ENCODE data around the gene GRIP2.

DNA sequence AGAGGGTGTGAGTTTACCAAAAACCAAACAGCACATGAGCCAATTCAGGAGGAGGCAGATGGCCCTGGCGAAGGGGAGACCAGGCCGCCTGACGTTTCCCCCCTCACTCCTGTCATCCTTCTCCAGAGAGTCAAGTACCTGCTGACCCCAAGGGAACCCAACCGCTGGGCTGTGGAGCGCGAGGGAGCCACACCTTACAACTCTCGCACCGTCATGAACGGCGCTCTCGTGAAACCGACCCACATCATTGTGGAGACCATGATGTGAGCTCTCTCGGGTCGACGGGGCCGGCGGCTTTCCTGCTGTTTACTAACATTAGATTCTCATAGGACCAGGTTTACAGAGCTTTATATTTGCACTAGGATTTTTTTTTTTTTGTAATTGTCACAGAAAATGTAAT is 55.4 kb downstream of the GRIP2 start:
- TF ChIP-seq, protein P1, sequence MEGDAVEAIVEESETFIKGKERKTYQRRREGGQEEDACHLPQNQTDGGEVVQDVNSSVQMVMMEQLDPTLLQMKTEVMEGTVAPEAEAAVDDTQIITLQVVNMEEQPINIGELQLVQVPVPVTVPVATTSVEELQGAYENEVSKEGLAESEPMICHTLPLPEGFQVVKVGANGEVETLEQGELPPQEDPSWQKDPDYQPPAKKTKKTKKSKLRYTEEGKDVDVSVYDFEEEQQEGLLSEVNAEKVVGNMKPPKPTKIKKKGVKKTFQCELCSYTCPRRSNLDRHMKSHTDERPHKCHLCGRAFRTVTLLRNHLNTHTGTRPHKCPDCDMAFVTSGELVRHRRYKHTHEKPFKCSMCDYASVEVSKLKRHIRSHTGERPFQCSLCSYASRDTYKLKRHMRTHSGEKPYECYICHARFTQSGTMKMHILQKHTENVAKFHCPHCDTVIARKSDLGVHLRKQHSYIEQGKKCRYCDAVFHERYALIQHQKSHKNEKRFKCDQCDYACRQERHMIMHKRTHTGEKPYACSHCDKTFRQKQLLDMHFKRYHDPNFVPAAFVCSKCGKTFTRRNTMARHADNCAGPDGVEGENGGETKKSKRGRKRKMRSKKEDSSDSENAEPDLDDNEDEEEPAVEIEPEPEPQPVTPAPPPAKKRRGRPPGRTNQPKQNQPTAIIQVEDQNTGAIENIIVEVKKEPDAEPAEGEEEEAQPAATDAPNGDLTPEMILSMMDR (IDR thresholded peaks at IDR 0.05; ENCODE audit: low read length) = no peak
- TF ChIP-seq EZH2 (optimal IDR thresholded peaks at IDR 0.05; ENCODE audit: low read depth, low read length) = no peak
- TF ChIP-seq EZH2phosphoT487 (IDR thresholded peaks at IDR 0.05; ENCODE audit: low read length) = no peak
